Measurements from ENCODE around the gene TRNP1. TPM values are rescaled to one million over a fixed set of nuclear protein-coding genes. Genes with fewer than 3 reads are reported as not detected.
A peak's percentile ranks its signal among the peaks of the same experiment; 100 is the strongest.

TRNP1 gene
- total and polyA plus RNA-seq, 2 of the 4 experiments (the other 2 are of a cell fraction) = 63.3 to 91.6 TPM

GRCh38 chr1:27026621-27027574 lies 33.4 kb downstream of the TRNP1 start:
- POLR2A ChIA-PET (ENCODE audit: unreplicated experiment) = no interaction called here
- 41% methylated on average over 13 of the region's 19 CpGs; no CpG with 5 or more reads in 1 of the 2 experiments for WGBS, 2 experiments (ENCODE audit: extremely low coverage in 2 of 2, insufficient read length in 1 of 2)
- TF ChIP-seq RFX5 (IDR thresholded peaks at IDR 0.05; ENCODE audit: low read depth, low read length) (no peak), NFE2L2 (IDR thresholded peaks at IDR 0.05; ENCODE audit: low read depth, low read length) (no peak), FOS (IDR thresholded peaks at IDR 0.05; ENCODE audit: low read depth, low read length) (no peak), POLR2A (IDR thresholded peaks at IDR 0.05; ENCODE audit: low read depth, low read length) (no peak), CTCF (conservative IDR thresholded peaks at IDR 0.05; ENCODE audit: low read depth, low read length) (no peak), RAD21 (IDR thresholded peaks at IDR 0.05; ENCODE audit: low read length) (no peak), CEBPB (IDR thresholded peaks at IDR 0.05; ENCODE audit: low read depth, low read length) (no peak), SMC3 (IDR thresholded peaks at IDR 0.05; ENCODE audit: low read depth, low read length) (no peak), RCOR1 (IDR thresholded peaks at IDR 0.05; ENCODE audit: insufficient replicate concordance, low read length) (no peak), MAZ (IDR thresholded peaks at IDR 0.05; ENCODE audit: borderline replicate concordance, low read depth, low read length) (no peak), USF2 (IDR thresholded peaks at IDR 0.05; ENCODE audit: low read depth, low read length) (no peak), MAFK (IDR thresholded peaks at IDR 0.05; ENCODE audit: low read depth, low read length) (no peak), CHD1 (IDR thresholded peaks at IDR 0.05; ENCODE audit: low read depth, low read length) (no peak), BHLHE40 (IDR thresholded peaks at IDR 0.05; ENCODE audit: low read depth, low read length) (no peak)

More at GRCh38 chr1:27026621-27027574, 33.4 kb downstream of the TRNP1 start:
- ATAC-seq (ENCODE audit: low read depth) = peak; percentile 78
- Histone ChIP-seq H4K8ac (ENCODE audit: low read depth in 2 of 2, low read length in 2 of 2) (peak overlapping the region; percentile 64 to 71; a peak in 2 of 4 replicates), H2BK120ac (ENCODE audit: low read depth, low read length) (no peak overlapping the region), H3K4ac (ENCODE audit: low read depth, low read length) (peak overlapping the region; percentile 29), H2AFZ (replicated peaks; ENCODE audit: low read length, poor library complexity) (peak overlapping the region; percentile 80), H2BK5ac (ENCODE audit: low read depth, low read length, poor library complexity, severe bottlenecking) (no peak overlapping the region), H2AK5ac (ENCODE audit: low read depth, low read length) (peak overlapping the region; percentile 35; the same call in 1 of the 2 replicates), H3K9me1 (ENCODE audit: insufficient read depth, low read length) (peaks cover 3% of the 10 kb centered on the region; the same call in 1 of the 2 replicates), H3K23ac (ENCODE audit: low read depth, low read length) (no peak overlapping the region), H3K4me2 (ENCODE audit: low read depth, low read length) (peak overlapping the region; percentile 16; the same call in 1 of the 2 replicates), H4K5ac (ENCODE audit: low read depth, low read length) (peak overlapping the region; percentile 72), H2AK9ac (replicated peaks; ENCODE audit: low read depth, low read length, poor library complexity) (peak overlapping the region; percentile 58), H3K9ac (ENCODE audit: low read depth, low read length) (no peak overlapping the region), H3K27ac (ENCODE audit: insufficient read depth, low read length) (no peak overlapping the region), H3K4me1 (ENCODE audit: control insufficient read depth, insufficient read depth, low read length) (peaks cover 12% of the 10 kb centered on the region), H3K4me3 (ENCODE audit: insufficient read depth, low read depth, low read length) (no peak overlapping the region), H3K9me3 (ENCODE audit: control insufficient read depth, insufficient read depth, low read length) (no peaks in the 10 kb centered on the region), H3K79me1 (ENCODE audit: low read depth in 1 of 2, low read length in 2 of 2) (no peaks in the 10 kb centered on the region), H4K91ac (ENCODE audit: insufficient read depth, low read depth, low read length) (0 out of 2 replicates have a peak overlapping the region, but pooled peaks have one; percentile 13), H3K18ac (ENCODE audit: low read depth, low read length) (peak overlapping the region; percentile 7; the same call in 1 of the 2 replicates), H3K36me3 (ENCODE audit: control insufficient read depth, insufficient read depth, low read length) (no peaks in the 10 kb centered on the region), H4K20me1 (ENCODE audit: insufficient read depth, low read length) (no peaks in the 10 kb centered on the region), H3K27me3 (ENCODE audit: control insufficient read depth, insufficient read depth, low read length) (no peaks in the 10 kb centered on the region), H2BK15ac (ENCODE audit: low read depth, low read length) (peak overlapping the region; percentile 1; the same call in 1 of the 3 replicates), H3K14ac (replicated peaks; ENCODE audit: low read depth, low read length) (0 out of 2 replicates have a peak overlapping the region, but pooled peaks have one; percentile 13), H3K56ac (ENCODE audit: extremely low read depth, insufficient read depth, low read length) (no peak overlapping the region), H2BK20ac (ENCODE audit: low read depth, low read length) (0 out of 2 replicates have a peak overlapping the region, but pooled peaks have one; percentile 16)
- DNase-seq = peak; percentile 69
- dilution Hi-C loops (cut with HindIII; ENCODE audit: low sequenced_read_pairs, unreplicated experiment) (no loop called here), in situ Hi-C loops (cut with MboI; ENCODE audit: low sequenced_read_pairs) (no loop called here), intact Hi-C loops (cut with micrococcal nuclease) (no loop called here)
- CTCF ChIA-PET = interaction anchor here (1.2 to 2.0 kb wide), 2 partner anchors 18 to 29 kb away, joined by 3 to 7 read pairs; no protein-coding TSS in a partner anchor
- no TSS peak for BruUV-seq (replicated peaks)
